IMR-90 (cell line): ENCODE measurements around the gene CLDN8. TPM values are rescaled to one million over a fixed set of nuclear protein-coding genes. Genes with fewer than 3 reads are reported as not detected.

Experiments
- ATAC-seq: fragments of 200-7000 bp; cut with Tn5 transposase; 2 replicates; pipeline ENCODE4 v1.9.1; 2020; ENCODE audit warnings: low read depth, mild to moderate bottlenecking, moderate library complexity
- BruUV-seq: library from RNA; stranded (reverse); fragments of 400-500 nt; replicated peaks from 2 replicates; lab custom pipeline; 2021; lab: Mats Ljungman, UMichigan
- CTCF ChIA-PET: fragments of 300-600 bp; formaldehyde crosslinking; extraction: SDS; loops from one replicate; lab custom pipeline; 2021; ENCODE audit warnings: antibody characterized with exemption; lab: Yijun Ruan, JAX
- POLR2A ChIA-PET: fragments of 300-600 bp; sonication (Branson Sonifier 250); formaldehyde crosslinking; loops from one replicate; lab custom pipeline; 2022; ENCODE audit warnings: antibody characterized with exemption; ENCODE audit not compliant: unreplicated experiment; lab: Charles Lee
- DNase-seq: peaks from one replicate; pipeline ENCODE4 v3.0.0; 2013
- H2AFZ ChIP-seq: replicated peaks from 2 replicates; pipeline ENCODE3; 2013; ENCODE audit warnings: low read length, mild to moderate bottlenecking; ENCODE audit not compliant: poor library complexity
- H2AK5ac ChIP-seq: 2 replicates; pipeline ENCODE4 v1.6.1; 2013; ENCODE audit warnings: low read depth, low read length, inconsistent platforms
- H2AK9ac ChIP-seq: replicated peaks from 2 replicates; pipeline ENCODE3; 2013; ENCODE audit warnings: mild to moderate bottlenecking, low read depth, low read length, moderate library complexity; ENCODE audit not compliant: poor library complexity
- H2BK120ac ChIP-seq: 2 replicates; pipeline ENCODE4 v1.6.1; 2013; ENCODE audit warnings: low read depth, low read length, inconsistent platforms
- H2BK15ac ChIP-seq: 3 replicates; pipeline ENCODE4 v1.6.1; 2013; ENCODE audit warnings: low read depth, low read length, inconsistent platforms
- H2BK20ac ChIP-seq: 2 replicates; pipeline ENCODE4 v1.6.1; 2013; ENCODE audit warnings: low read depth, mild to moderate bottlenecking, inconsistent platforms, low read length, moderate library complexity
- H2BK5ac ChIP-seq: 2 replicates; pipeline ENCODE4 v1.6.1; 2013; ENCODE audit warnings: mild to moderate bottlenecking, low read depth, low read length, inconsistent platforms; ENCODE audit not compliant: poor library complexity, severe bottlenecking
- H3K14ac ChIP-seq: replicated peaks from 2 replicates; pipeline ENCODE4 v1.6.1; 2013; ENCODE audit warnings: low read depth, low read length, inconsistent platforms
- H3K18ac ChIP-seq: 2 replicates; pipeline ENCODE4 v1.6.1; 2013; ENCODE audit warnings: low read depth, low read length, control low read depth
- H3K23ac ChIP-seq: 2 replicates; pipeline ENCODE4 v1.6.1; 2013; ENCODE audit warnings: low read depth, low read length, inconsistent platforms
- H3K27ac ChIP-seq: 2 replicates; pipeline ENCODE4 v1.5.1; 2013; ENCODE audit warnings: mild to moderate bottlenecking, control low read depth, low read length; ENCODE audit not compliant: insufficient read depth
- H3K27me3 ChIP-seq: 2 replicates; pipeline ENCODE4 v1.6.1; 2013; ENCODE audit warnings: low read length; ENCODE audit not compliant: control insufficient read depth, insufficient read depth
- H3K36me3 ChIP-seq: 2 replicates; pipeline ENCODE4 v1.6.1; 2013; ENCODE audit warnings: low read length, mixed read lengths; ENCODE audit not compliant: control insufficient read depth, insufficient read depth
- H3K4ac ChIP-seq: 2 replicates; pipeline ENCODE4 v1.6.1; 2013; ENCODE audit warnings: low read depth, low read length, inconsistent platforms
- H3K4me1 ChIP-seq: 2 replicates; pipeline ENCODE4 v1.6.1; 2013; ENCODE audit warnings: low read length, mixed read lengths; ENCODE audit not compliant: control insufficient read depth, insufficient read depth
- H3K4me2 ChIP-seq: 2 replicates; pipeline ENCODE4 v1.6.1; 2013; ENCODE audit warnings: low read depth, mild to moderate bottlenecking, control low read depth, low read length, moderate library complexity
- H3K4me3 ChIP-seq: 2 replicates; pipeline ENCODE4 v1.5.1; 2013; ENCODE audit warnings: low read depth, mild to moderate bottlenecking, control low read depth, low read length, moderate library complexity; ENCODE audit not compliant: insufficient read depth
- H3K56ac ChIP-seq: 2 replicates; pipeline ENCODE4 v1.6.1; 2013; ENCODE audit warnings: low read length, inconsistent platforms; ENCODE audit not compliant: insufficient read depth; ENCODE audit errors: extremely low read depth
- H3K79me1 ChIP-seq, 2 experiments: 2 replicates each; pipeline ENCODE4 v1.6.1; 2013; ENCODE audit warnings: low read length in 2 of 2, inconsistent platforms in 1 of 2, low read depth in 1 of 2
- H3K9ac ChIP-seq: 2 replicates; pipeline ENCODE4 v1.6.1; 2013; ENCODE audit warnings: low read depth, low read length, control low read depth
- H3K9me1 ChIP-seq: 2 replicates; pipeline ENCODE4 v1.6.1; 2013; ENCODE audit warnings: low read length, inconsistent platforms; ENCODE audit not compliant: insufficient read depth
- H3K9me3 ChIP-seq: 2 replicates; pipeline ENCODE4 v1.6.1; 2013; ENCODE audit warnings: low read length; ENCODE audit not compliant: control insufficient read depth, insufficient read depth
- H4K20me1 ChIP-seq: 2 replicates; pipeline ENCODE4 v1.6.1; 2013; ENCODE audit warnings: low read length, inconsistent platforms; ENCODE audit not compliant: insufficient read depth
- H4K5ac ChIP-seq: 2 replicates; pipeline ENCODE4 v1.6.1; 2013; ENCODE audit warnings: mild to moderate bottlenecking, low read depth, low read length, control low read depth
- H4K8ac ChIP-seq, 2 experiments: 2 replicates each; pipeline ENCODE4 v1.6.1; 2013; ENCODE audit warnings: low read depth in 2 of 2, low read length in 2 of 2, control low read depth in 1 of 2, inconsistent platforms in 1 of 2
- H4K91ac ChIP-seq: 2 replicates; pipeline ENCODE4 v1.6.1; 2013; ENCODE audit warnings: low read depth, low read length, inconsistent platforms; ENCODE audit not compliant: insufficient read depth
- BHLHE40 ChIP-seq: fragments of 150-350 bp; IDR thresholded peaks from 2 replicates; pipeline ENCODE4 v1.6.1; 2016; ENCODE audit warnings: mild to moderate bottlenecking, low read depth, low read length
- CEBPB ChIP-seq: IDR thresholded peaks from 2 replicates; pipeline ENCODE4 v1.6.1; 2012; ENCODE audit warnings: low read depth, low read length, improper control_type of control experiment
- CHD1 ChIP-seq: IDR thresholded peaks from 2 replicates; pipeline ENCODE4 v1.6.1; 2012; ENCODE audit warnings: low read depth, low read length, improper control_type of control experiment
- FOS ChIP-seq: fragments of 150-350 bp; IDR thresholded peaks from 2 replicates; pipeline ENCODE4 v1.6.1; 2016; ENCODE audit warnings: low read depth, low read length
- MAFK ChIP-seq: IDR thresholded peaks from 2 replicates; pipeline ENCODE4 v1.6.1; 2012; ENCODE audit warnings: low read depth, low read length, improper control_type of control experiment
- MAZ ChIP-seq: IDR thresholded peaks from 2 replicates; pipeline ENCODE4 v1.6.1; 2012; ENCODE audit warnings: low read depth, mild to moderate bottlenecking, low read length, improper control_type of control experiment, moderate library complexity, borderline replicate concordance
- MXI1 ChIP-seq: IDR thresholded peaks from 2 replicates; pipeline ENCODE4 v1.6.1; 2012; ENCODE audit warnings: low read depth, mild to moderate bottlenecking, low read length, moderate library complexity, borderline replicate concordance
- NFE2L2 ChIP-seq: fragments of 150-350 bp; IDR thresholded peaks from 2 replicates; pipeline ENCODE4 v1.6.1; 2016; ENCODE audit warnings: low read depth, mild to moderate bottlenecking, low read length
- POLR2A ChIP-seq: IDR thresholded peaks from 2 replicates; pipeline ENCODE4 v1.6.1; 2012; ENCODE audit warnings: mild to moderate bottlenecking, low read depth, low read length
- RAD21 ChIP-seq: IDR thresholded peaks from 2 replicates; pipeline ENCODE4 v1.6.1; 2012; ENCODE audit warnings: low read length, improper control_type of control experiment
- RFX5 ChIP-seq: IDR thresholded peaks from 2 replicates; pipeline ENCODE4 v1.8.0; 2012; ENCODE audit warnings: low read depth, mild to moderate bottlenecking, low read length, moderate library complexity
- SMC3 ChIP-seq: fragments of 150-350 bp; IDR thresholded peaks from 2 replicates; pipeline ENCODE4 v1.6.1; 2016; ENCODE audit warnings: low read depth, mild to moderate bottlenecking, antibody characterized with exemption, low read length, moderate library complexity
- USF2 ChIP-seq: fragments of 150-350 bp; IDR thresholded peaks from 2 replicates; pipeline ENCODE4 v1.6.1; 2017; ENCODE audit warnings: mild to moderate bottlenecking, antibody characterized with exemption, low read length, low read depth
- WGBS, 2 experiments: methylation state at CpG; one replicate each; pipeline versions ENCODE4 v1.1.5 to v1.1.7; 2013; ENCODE audit warnings: missing lambda C conversion rate in 2 of 2; ENCODE audit not compliant: insufficient read length in 1 of 2; ENCODE audit errors: extremely low coverage in 2 of 2; 5-methylcytosine and 5-hydroxymethylcytosine counted together
- dilution Hi-C: fragments of 300-500 bp; cut with HindIII; formaldehyde crosslinking; loops from one replicate; pipeline ENCODE4 v1.14.3; 2018; ENCODE audit warnings: low sequenced_read_pairs; ENCODE audit not compliant: unreplicated experiment
- in situ Hi-C: fragments of 300-500 bp; cut with MboI; formaldehyde crosslinking; loops from 3 replicates; pipeline ENCODE4 v1.14.3; 2019; ENCODE audit warnings: low sequenced_read_pairs, inconsistent platforms, mixed read lengths
- intact Hi-C: fragments of 100-400 bp; cut with micrococcal nuclease; formaldehyde crosslinking; loops from 2 replicates; pipeline ENCODE4 v1.10.0; 2022
- polyA plus RNA-seq, 3 experiments: library from polyadenylated mRNA; depleted of rRNA; stranded (reverse); fragments of >200 nt; gene quantifications; 2 replicates each; pipeline ENCODE4 v1.2.3, GENCODE V29; 2012; ENCODE audit warnings: low replicate concordance in 1 of 3
- total RNA-seq: library from RNA; depleted of rRNA; stranded (reverse); fragments of >200 nt; gene quantifications from 2 replicates; pipeline ENCODE4 v1.2.3, GENCODE V29; 2012
- TF ChIP-seq, protein P1 (sequence below): fragments of 150-350 bp; IDR thresholded peaks from 2 replicates; pipeline ENCODE4 v1.6.1; 2016; ENCODE audit warnings: low read depth, mild to moderate bottlenecking, low read length, moderate library complexity, borderline replicate concordance
- TF ChIP-seq, protein P2 (sequence below): conservative IDR thresholded peaks from 2 replicates; pipeline ENCODE4 v1.5.1; 2012; ENCODE audit warnings: mild to moderate bottlenecking, low read depth, low read length, improper control_type of control experiment

CLDN8 gene
- total and polyA plus RNA-seq, 2 of the 4 experiments (the other 2 are of a cell fraction), result not detected

GRCh38 chr21:30166171-30166570, 49.7 kb downstream of the CLDN8 start:
- Histone ChIP-seq H3K4me3 (no peak overlapping the region), H2AK5ac (no peak overlapping the region), H2AFZ (no peak overlapping the region), H2AK9ac (no peak overlapping the region), H4K20me1 (no peaks in the 10 kb centered on the region), H3K9me1 (no peaks in the 10 kb centered on the region), H3K23ac (no peak overlapping the region), H3K4ac (no peak overlapping the region), H3K56ac (no peak overlapping the region), H3K36me3 (no peaks in the 10 kb centered on the region), H3K18ac (no peak overlapping the region), H3K14ac (no peak overlapping the region), H3K27ac (no peak overlapping the region), H4K5ac (no peak overlapping the region), H3K9ac (no peak overlapping the region), H3K4me1 (no peaks in the 10 kb centered on the region), H3K27me3 (no peaks in the 10 kb centered on the region), H3K79me1 (no peaks in the 10 kb centered on the region), H2BK15ac (no peak overlapping the region), H2BK20ac (no peak overlapping the region), H3K4me2 (no peak overlapping the region), H4K8ac (no peak overlapping the region), H2BK5ac (no peak overlapping the region), H3K9me3 (peaks cover 5% of the 10 kb centered on the region), H4K91ac (no peak overlapping the region), H2BK120ac (no peak overlapping the region)
- WGBS, 2 experiments, result 57% methylated on average over 5 of the region's 9 CpGs; no CpG with 5 or more reads in 1 of the 2 experiments
- CTCF ChIA-PET, result no interaction called here
- no peak for DNase-seq
- no TSS peak for BruUV-seq
- no peak for ATAC-seq
- dilution Hi-C loops, result no loop called here
- in situ Hi-C loops, result no loop called here
- TF ChIP-seq POLR2A (no peak), MXI1 (no peak), MAZ (no peak), NFE2L2 (no peak), MAFK (no peak), SMC3 (no peak), BHLHE40 (no peak), USF2 (no peak), CHD1 (no peak), RAD21 (no peak), RFX5 (no peak), CEBPB (no peak), FOS (no peak)
- TF ChIP-seq, protein P1, sequence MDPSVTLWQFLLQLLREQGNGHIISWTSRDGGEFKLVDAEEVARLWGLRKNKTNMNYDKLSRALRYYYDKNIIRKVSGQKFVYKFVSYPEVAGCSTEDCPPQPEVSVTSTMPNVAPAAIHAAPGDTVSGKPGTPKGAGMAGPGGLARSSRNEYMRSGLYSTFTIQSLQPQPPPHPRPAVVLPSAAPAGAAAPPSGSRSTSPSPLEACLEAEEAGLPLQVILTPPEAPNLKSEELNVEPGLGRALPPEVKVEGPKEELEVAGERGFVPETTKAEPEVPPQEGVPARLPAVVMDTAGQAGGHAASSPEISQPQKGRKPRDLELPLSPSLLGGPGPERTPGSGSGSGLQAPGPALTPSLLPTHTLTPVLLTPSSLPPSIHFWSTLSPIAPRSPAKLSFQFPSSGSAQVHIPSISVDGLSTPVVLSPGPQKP, result no peak
- TF ChIP-seq, protein P2, sequence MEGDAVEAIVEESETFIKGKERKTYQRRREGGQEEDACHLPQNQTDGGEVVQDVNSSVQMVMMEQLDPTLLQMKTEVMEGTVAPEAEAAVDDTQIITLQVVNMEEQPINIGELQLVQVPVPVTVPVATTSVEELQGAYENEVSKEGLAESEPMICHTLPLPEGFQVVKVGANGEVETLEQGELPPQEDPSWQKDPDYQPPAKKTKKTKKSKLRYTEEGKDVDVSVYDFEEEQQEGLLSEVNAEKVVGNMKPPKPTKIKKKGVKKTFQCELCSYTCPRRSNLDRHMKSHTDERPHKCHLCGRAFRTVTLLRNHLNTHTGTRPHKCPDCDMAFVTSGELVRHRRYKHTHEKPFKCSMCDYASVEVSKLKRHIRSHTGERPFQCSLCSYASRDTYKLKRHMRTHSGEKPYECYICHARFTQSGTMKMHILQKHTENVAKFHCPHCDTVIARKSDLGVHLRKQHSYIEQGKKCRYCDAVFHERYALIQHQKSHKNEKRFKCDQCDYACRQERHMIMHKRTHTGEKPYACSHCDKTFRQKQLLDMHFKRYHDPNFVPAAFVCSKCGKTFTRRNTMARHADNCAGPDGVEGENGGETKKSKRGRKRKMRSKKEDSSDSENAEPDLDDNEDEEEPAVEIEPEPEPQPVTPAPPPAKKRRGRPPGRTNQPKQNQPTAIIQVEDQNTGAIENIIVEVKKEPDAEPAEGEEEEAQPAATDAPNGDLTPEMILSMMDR, result no peak
- intact Hi-C loops, result no loop called here
- POLR2A ChIA-PET, result no interaction called here
